Panc1 (cell line): ENCODE results near the gene CREBZF. TPM values are rescaled to one million over a fixed set of nuclear protein-coding genes. Genes with fewer than 3 reads are reported as not detected.

Experiments
- ATAC-seq: fragments of 200-7000 bp; cut with Tn5 transposase; 2 replicates; pipeline ENCODE4 v1.9.1; 2020; ENCODE audit warnings: mild to moderate bottlenecking, moderate library complexity
- BruUV-seq: library from RNA; stranded (reverse); fragments of 400-500 nt; replicated peaks from 2 replicates; lab custom pipeline; 2021; lab: Mats Ljungman, UMichigan
- CTCF ChIA-PET: fragments of 300-600 bp; sonication (Branson Sonifier 250); formaldehyde crosslinking; loops from one replicate; lab custom pipeline; 2022; ENCODE audit warnings: antibody characterized with exemption; lab: Charles Lee
- POLR2A ChIA-PET: fragments of 300-600 bp; sonication (Branson Sonifier 250); formaldehyde crosslinking; loops from one replicate; lab custom pipeline; 2022; ENCODE audit warnings: antibody characterized with exemption; lab: Charles Lee
- DNase-seq: peaks from one replicate; pipeline ENCODE4 v3.0.0-alpha.2; 2010; ENCODE audit warnings: low read depth, low spot score
- H3K27ac ChIP-seq: 2 replicates; pipeline ENCODE4 v1.5.1; 2011; ENCODE audit warnings: mild to moderate bottlenecking, low read length, inconsistent platforms
- H3K27me3 ChIP-seq: fragments of 200-500 bp; sonication (Bioruptor generic); 2 replicates; pipeline ENCODE4 v1.6.0; 2014; ENCODE audit warnings: low read length, inconsistent platforms; ENCODE audit not compliant: control insufficient read depth, insufficient read depth
- H3K36me3 ChIP-seq: fragments of 200-500 bp; sonication (Bioruptor generic); 2 replicates; pipeline ENCODE4 v1.5.1; 2014; ENCODE audit warnings: inconsistent platforms, mild to moderate bottlenecking, low read length, moderate library complexity; ENCODE audit not compliant: control insufficient read depth, insufficient read depth
- H3K4me1 ChIP-seq: 2 replicates; pipeline ENCODE4 v1.5.1; 2011; ENCODE audit warnings: inconsistent platforms, mild to moderate bottlenecking, low read length, moderate library complexity; ENCODE audit not compliant: control insufficient read depth, insufficient read depth
- H3K4me3 ChIP-seq, 2 experiments: 2 replicates each; pipeline ENCODE4 v1.5.1; 2011 to 2012; ENCODE audit warnings: low read depth in 2 of 2, low read length in 2 of 2, mild to moderate bottlenecking in 2 of 2, inconsistent platforms in 1 of 2, moderate library complexity in 1 of 2
- H3K9me3 ChIP-seq: fragments of 200-500 bp; sonication (Bioruptor generic); 2 replicates; pipeline ENCODE4 v1.5.1; 2014; ENCODE audit warnings: low read depth, mild to moderate bottlenecking, inconsistent platforms, low read length, moderate library complexity; ENCODE audit not compliant: control insufficient read depth, insufficient read depth
- POLR2AphosphoS5 ChIP-seq: IDR thresholded peaks from 2 replicates; pipeline ENCODE4 v1.6.1; 2012; ENCODE audit warnings: mild to moderate bottlenecking, low read depth, low read length, moderate library complexity
- REST ChIP-seq, 2 experiments: IDR thresholded peaks; 2 replicates each; pipeline ENCODE4 v1.6.1; 2011 to 2012; ENCODE audit warnings: low read depth in 2 of 2, control low read depth in 1 of 2, low read length in 1 of 2, mild to moderate bottlenecking in 1 of 2, moderate library complexity in 1 of 2; ENCODE audit not compliant: insufficient read depth in 1 of 2
- SIN3A ChIP-seq: IDR thresholded peaks from 2 replicates; pipeline ENCODE4 v1.6.1; 2012; ENCODE audit warnings: low read depth, mild to moderate bottlenecking, low read length, moderate library complexity, borderline replicate concordance; ENCODE audit not compliant: insufficient read depth
- TCF7L2 ChIP-seq: IDR thresholded peaks from 2 replicates; pipeline ENCODE4 v1.6.1; 2011; ENCODE audit warnings: mild to moderate bottlenecking, low read depth, low read length, inconsistent platforms
- in situ Hi-C: cut with HindIII; loops from 2 replicates; pipeline ENCODE4 v1.10.0; 2016; ENCODE audit warnings: low sequenced_read_pairs, low pct_unique_long_range_greater_than_20kb
- intact Hi-C: fragments of 100-400 bp; cut with micrococcal nuclease; formaldehyde crosslinking; loops from one replicate; pipeline ENCODE4 v1.10.0; 2022; ENCODE audit not compliant: unreplicated experiment
- total RNA-seq: library from RNA; stranded (reverse); gene quantifications from one replicate; pipeline ENCODE4 v1.2.1, GENCODE V29; 2021; ENCODE audit not compliant: unreplicated experiment
- TF ChIP-seq, protein P1 (sequence below): fragments of 450-650 bp; IDR thresholded peaks from 2 replicates; pipeline ENCODE4 v1.5.1; 2017; ENCODE audit warnings: mild to moderate bottlenecking

The CREBZF gene
- total RNA-seq, 1 experiment from 2014 or later, result 75.8 TPM

DNA sequence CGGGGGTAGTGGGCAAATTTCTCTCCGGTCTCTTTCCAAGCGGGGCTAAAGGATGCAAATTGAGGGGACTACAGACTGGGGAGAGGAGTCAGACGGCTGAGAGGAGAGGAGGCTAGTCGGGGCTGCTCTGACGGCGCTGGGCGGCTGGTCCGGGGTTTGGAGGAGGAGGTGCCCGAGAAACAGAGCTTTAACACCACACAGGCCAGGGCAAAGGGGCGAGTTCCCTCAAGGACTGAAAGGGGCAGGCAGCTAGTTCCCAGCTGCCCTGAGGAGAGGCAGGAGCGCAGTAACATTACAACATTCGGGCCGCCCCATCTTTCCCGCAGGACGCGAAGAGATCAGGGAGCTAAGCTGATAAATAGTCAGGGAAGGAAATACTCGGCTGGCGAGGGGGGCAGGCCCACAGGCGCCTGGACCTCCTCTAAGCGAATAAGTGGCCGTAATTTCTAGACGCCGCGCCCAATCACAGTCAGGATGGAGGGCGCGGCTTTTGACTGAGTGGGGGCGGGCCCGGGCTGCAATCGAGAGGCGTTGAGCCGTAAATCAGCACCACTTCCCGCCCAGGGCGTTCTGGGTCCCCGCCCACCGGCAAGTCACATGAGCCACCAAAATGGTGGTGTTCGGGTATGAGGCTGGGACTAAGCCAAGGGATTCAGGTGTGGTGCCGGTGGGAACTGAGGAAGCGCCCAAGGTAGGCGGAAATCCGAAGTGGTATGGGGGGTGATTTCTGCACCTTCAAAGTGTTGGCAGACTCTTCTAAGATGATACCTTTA is 36.7 kb downstream of the CREBZF start, which contains the start of gene TMEM126B:
TMEM126B (plus strand) TSS at position 596 of the 773 bp plus-strand sequence; CDS start at position 611, 15 bp downstream.
- H3K36me3 ChIP-seq, result peaks cover 5% of the 10 kb centered on the region
- ChIA-PET POLR2A (interaction anchor here (1.1 kb wide), 1 partner anchor 20 kb away, joined by 3 read pairs; the partner anchor contains the start of gene TMEM126A), CTCF (interaction anchor here (0.6 kb wide), 1 partner anchor 37 kb away, joined by 3 read pairs; the partner anchor contains the start of gene CREBZF)
- TF ChIP-seq POLR2AphosphoS5 (peak; percentile 94), SIN3A (peak; percentile 82), TCF7L2 (peak; percentile 31; the same call in 1 of the 2 replicates), REST (IDR thresholded peaks at IDR 0.05; ENCODE audit: insufficient read depth in 1 of 2, low read depth in 2 of 2, low read length in 1 of 2) (no peak)
- TF ChIP-seq, protein P1, sequence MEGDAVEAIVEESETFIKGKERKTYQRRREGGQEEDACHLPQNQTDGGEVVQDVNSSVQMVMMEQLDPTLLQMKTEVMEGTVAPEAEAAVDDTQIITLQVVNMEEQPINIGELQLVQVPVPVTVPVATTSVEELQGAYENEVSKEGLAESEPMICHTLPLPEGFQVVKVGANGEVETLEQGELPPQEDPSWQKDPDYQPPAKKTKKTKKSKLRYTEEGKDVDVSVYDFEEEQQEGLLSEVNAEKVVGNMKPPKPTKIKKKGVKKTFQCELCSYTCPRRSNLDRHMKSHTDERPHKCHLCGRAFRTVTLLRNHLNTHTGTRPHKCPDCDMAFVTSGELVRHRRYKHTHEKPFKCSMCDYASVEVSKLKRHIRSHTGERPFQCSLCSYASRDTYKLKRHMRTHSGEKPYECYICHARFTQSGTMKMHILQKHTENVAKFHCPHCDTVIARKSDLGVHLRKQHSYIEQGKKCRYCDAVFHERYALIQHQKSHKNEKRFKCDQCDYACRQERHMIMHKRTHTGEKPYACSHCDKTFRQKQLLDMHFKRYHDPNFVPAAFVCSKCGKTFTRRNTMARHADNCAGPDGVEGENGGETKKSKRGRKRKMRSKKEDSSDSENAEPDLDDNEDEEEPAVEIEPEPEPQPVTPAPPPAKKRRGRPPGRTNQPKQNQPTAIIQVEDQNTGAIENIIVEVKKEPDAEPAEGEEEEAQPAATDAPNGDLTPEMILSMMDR, result no peak
- peaks cover 34% of the 10 kb centered on the region for H3K4me1 ChIP-seq
- peak; percentile 99 for ATAC-seq
- no peaks in the 10 kb centered on the region for H3K9me3 ChIP-seq
- peak within 1 kb of the TSS; percentile 88 to 98 for H3K4me3 ChIP-seq
- DNase-seq, result peak; percentile 90
- in situ Hi-C loops (no loop called here), intact Hi-C loops (loop anchor here (5.0 kb wide), 2 partner anchors 34 to 49 kb away; no protein-coding TSS in a partner anchor)
- peak within 1 kb of the TSS; percentile 96 for H3K27ac ChIP-seq
- no TSS peak for BruUV-seq
- no peaks in the 10 kb centered on the region for H3K27me3 ChIP-seq

- TSS peak; percentile 77 for BruUV-seq
Measured at GRCh38 chr11:85627332-85627997, 37.5 kb downstream of the CREBZF start, which contains the start of gene DLG2. Gene DLG2 (minus strand): TSS chr11:85627344.

More at GRCh38 chr11:85627332-85627997, 37.5 kb downstream of the CREBZF start, which contains the start of gene DLG2:
- peak within 1 kb of the TSS; percentile 88 to 98 for H3K4me3 ChIP-seq
- H3K36me3 ChIP-seq, result peaks cover 5% of the 10 kb centered on the region
- POLR2A ChIA-PET, result interaction anchor here (1.1 kb wide), 1 partner anchor 20 kb away, joined by 3 read pairs; the partner anchor contains the start of gene TMEM126A
- in situ Hi-C loops, result no loop called here
- H3K4me1 ChIP-seq, result peaks cover 34% of the 10 kb centered on the region
- no peaks in the 10 kb centered on the region for H3K27me3 ChIP-seq
- peak within 1 kb of the TSS; percentile 96 for H3K27ac ChIP-seq
- DNase-seq (no peak), ATAC-seq (peak; percentile 5)
- TF ChIP-seq TCF7L2, result no peak
- no peak for TF ChIP-seq SIN3A
- TF ChIP-seq, protein P1, result no peak
- no peak for TF ChIP-seq POLR2AphosphoS5
- TF ChIP-seq REST (IDR thresholded peaks at IDR 0.05; ENCODE audit: insufficient read depth in 1 of 2, low read depth in 2 of 2, low read length in 1 of 2), result no peak
- H3K9me3 ChIP-seq, result no peaks in the 10 kb centered on the region
- CTCF ChIA-PET, result no interaction called here
- intact Hi-C loops, result loop anchor here (5.0 kb wide), 2 partner anchors 35 to 50 kb away; no protein-coding TSS in a partner anchor
